Left lung (tissue), 10 donors: ENCODE data around the gene ADAMTS12. TPM values are rescaled to one million over a fixed set of nuclear protein-coding genes. Genes with fewer than 3 reads are reported as not detected.

Experiments
- ATAC-seq: fragments of 200-7000 bp; cut with Tn5 transposase; one replicate; pipeline ENCODE4 v1.9.1; 2020; ENCODE audit warnings: moderate library complexity
- DNase-seq, 4 donors: peaks; one replicate each; pipeline ENCODE4 v3.0.0-alpha.2; 2013 to 2020
- H3K27ac ChIP-seq, 2 donors: fragments of 200-600 bp; sonication (generic) in 1 of 2; one replicate each; pipeline versions ENCODE4 v1.5.0 to v1.8.0; 2020 to 2021
- H3K27me3 ChIP-seq, 2 donors: fragments of 200-600 bp; sonication (generic) in 1 of 2; one replicate each; pipeline versions ENCODE4 v1.5.0 to v1.8.0; 2020 to 2021
- H3K36me3 ChIP-seq, 2 donors: fragments of 200-600 bp; sonication (generic) in 1 of 2; one replicate each; pipeline versions ENCODE4 v1.5.0 to v1.8.0; 2020 to 2021
- H3K4me1 ChIP-seq, 2 donors: fragments of 200-600 bp; one replicate each; pipeline ENCODE4 v1.8.0; 2021
- H3K4me3 ChIP-seq, 2 donors: fragments of 200-600 bp; sonication (generic) in 1 of 2; one replicate each; pipeline versions ENCODE4 v1.5.0 to v1.8.0; 2020 to 2021; ENCODE audit warnings: mild to moderate bottlenecking in 1 of 2
- H3K9me3 ChIP-seq, 2 donors: fragments of 200-600 bp; sonication (generic) in 1 of 2; one replicate each; pipeline versions ENCODE4 v1.5.0 to v1.8.0; 2020 to 2021
- intact Hi-C, 2 donors: fragments of 100-400 bp; cut with DNase I; formaldehyde crosslinking; loops; one replicate each; pipeline versions ENCODE4 v1.11.2 to v1.14.2; 2022
- polyA plus RNA-seq, 6 donors: library from polyadenylated mRNA; unstranded; fragments of 120-200 nt; gene quantifications; one replicate each; pipeline ENCODE4 v1.2.1, GENCODE V29; 2013; ENCODE audit not compliant: insufficient read length in 6 of 6
- total RNA-seq, 2 donors: library from RNA; stranded (reverse); fragmentation: NEBNext Ultra II Directional; extraction: Animal tissue kit (Norgen Biotek cat#: 25700); gene quantifications; one replicate each; pipeline ENCODE4 v1.2.1, GENCODE V29; 2021
- TF ChIP-seq, protein P1 (sequence below), 2 donors: fragments of 200-600 bp; sonication (generic) in 1 of 2; IDR thresholded peaks; one replicate each; pipeline versions ENCODE4 v1.5.0 to v1.8.0; 2021; ENCODE audit warnings: antibody characterized with exemption in 2 of 2
- donor health status: DM: no; HTN: yes; CAD: no.
- donor health status: DM: no; HTN: no; CAD: no.

Gene ADAMTS12
- total and polyA plus RNA-seq, 8 donors = 11.6 to 59.1 (median 52.1) TPM

DNA sequence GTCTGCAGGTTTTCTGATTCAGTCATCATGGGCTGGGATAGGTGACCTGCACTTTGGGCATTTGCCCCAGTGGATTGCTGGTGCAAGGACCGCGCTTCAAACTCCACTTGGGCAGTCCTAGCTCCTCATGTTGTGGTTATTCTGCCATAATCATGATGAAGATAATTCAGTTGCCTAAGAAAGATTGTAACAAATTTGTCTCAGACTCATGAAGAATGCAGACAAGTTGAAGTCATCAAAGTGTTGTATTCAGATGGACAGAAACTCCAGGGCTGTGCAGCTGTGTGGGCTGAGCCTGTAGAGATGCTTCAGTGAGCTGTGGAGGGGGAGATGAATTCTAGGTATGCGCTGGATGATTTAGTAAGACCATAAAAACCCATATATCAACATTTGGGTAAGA lies 412.5 kb downstream of the ADAMTS12 start:
- no peak for DNase-seq
- no peak for ATAC-seq
- Histone ChIP-seq H3K36me3 (peaks cover 0 to 32% of the 10 kb centered on the region in 2 donors), H3K9me3 (no peaks in the 10 kb centered on the region), H3K27me3 (no peaks in the 10 kb centered on the region), H3K27ac (no peak overlapping the region), H3K4me1 (no peaks in the 10 kb centered on the region), H3K4me3 (no peak overlapping the region)
- TF ChIP-seq, protein P1, sequence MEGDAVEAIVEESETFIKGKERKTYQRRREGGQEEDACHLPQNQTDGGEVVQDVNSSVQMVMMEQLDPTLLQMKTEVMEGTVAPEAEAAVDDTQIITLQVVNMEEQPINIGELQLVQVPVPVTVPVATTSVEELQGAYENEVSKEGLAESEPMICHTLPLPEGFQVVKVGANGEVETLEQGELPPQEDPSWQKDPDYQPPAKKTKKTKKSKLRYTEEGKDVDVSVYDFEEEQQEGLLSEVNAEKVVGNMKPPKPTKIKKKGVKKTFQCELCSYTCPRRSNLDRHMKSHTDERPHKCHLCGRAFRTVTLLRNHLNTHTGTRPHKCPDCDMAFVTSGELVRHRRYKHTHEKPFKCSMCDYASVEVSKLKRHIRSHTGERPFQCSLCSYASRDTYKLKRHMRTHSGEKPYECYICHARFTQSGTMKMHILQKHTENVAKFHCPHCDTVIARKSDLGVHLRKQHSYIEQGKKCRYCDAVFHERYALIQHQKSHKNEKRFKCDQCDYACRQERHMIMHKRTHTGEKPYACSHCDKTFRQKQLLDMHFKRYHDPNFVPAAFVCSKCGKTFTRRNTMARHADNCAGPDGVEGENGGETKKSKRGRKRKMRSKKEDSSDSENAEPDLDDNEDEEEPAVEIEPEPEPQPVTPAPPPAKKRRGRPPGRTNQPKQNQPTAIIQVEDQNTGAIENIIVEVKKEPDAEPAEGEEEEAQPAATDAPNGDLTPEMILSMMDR (IDR thresholded peaks at IDR 0.05) = no peak
- intact Hi-C loops = loop anchor here in 1 of 2 donors (10.0 kb wide), 1 partner anchor 455 kb away; the partner anchor contains the start of gene RXFP3

DNA sequence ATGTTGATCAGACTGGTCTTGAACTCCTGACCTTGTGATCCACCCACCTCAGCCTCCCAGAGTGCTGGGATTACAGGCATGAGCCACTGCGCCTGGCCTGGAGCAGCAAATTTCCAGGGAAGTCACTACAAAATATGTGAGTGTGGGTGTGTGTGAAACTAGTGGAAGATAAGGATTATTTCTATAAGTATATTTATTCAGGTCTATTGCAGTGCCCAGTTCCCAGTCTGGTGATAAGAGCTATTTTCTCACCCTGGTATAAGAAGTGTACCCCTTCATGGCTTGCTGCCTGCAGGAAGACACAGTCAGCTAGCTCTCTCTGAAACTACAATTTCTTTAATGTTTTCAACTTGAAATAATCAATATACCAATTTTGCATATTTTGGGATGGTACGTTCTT lies 414.0 kb downstream of the ADAMTS12 start:
- DNase-seq = no peak
- TF ChIP-seq, protein P1 (IDR thresholded peaks at IDR 0.05) = no peak
- no peak for ATAC-seq
- Histone ChIP-seq H3K36me3 (peaks cover 0 to 45% of the 10 kb centered on the region in 2 donors), H3K4me1 (no peaks in the 10 kb centered on the region), H3K9me3 (no peaks in the 10 kb centered on the region), H3K4me3 (no peak overlapping the region), H3K27ac (no peak overlapping the region), H3K27me3 (no peaks in the 10 kb centered on the region)
- intact Hi-C loops = loop anchor here in 1 of 2 donors (10.0 kb wide), 1 partner anchor 457 kb away; the partner anchor contains the start of gene RXFP3

DNA sequence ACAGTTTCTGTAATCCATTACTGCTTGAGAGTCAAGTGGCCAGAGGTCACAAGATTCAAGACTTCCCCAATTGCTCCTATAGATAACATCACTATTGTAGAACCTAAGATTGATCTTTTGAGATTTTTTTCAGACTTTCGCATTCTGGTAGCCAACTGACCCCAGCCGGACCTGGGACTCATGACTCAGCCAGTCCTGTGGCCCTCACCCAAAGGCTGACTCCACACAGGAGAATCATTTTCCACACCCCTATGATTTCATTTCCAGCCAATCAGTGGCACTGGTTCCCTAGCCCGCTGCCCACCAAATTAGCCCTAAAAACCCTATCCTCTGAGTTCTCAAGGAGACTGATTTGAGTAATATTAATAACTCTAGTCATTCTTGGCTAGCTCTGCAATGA lies 414.8 kb downstream of the ADAMTS12 start:
- peaks cover 0 to 53% of the 10 kb centered on the region in 2 donors for H3K36me3 ChIP-seq
- TF ChIP-seq, protein P1 (IDR thresholded peaks at IDR 0.05) = no peak
- H3K9me3 ChIP-seq = no peaks in the 10 kb centered on the region
- no peak overlapping the region for H3K4me3 ChIP-seq
- ATAC-seq = no peak
- no peaks in the 10 kb centered on the region for H3K27me3 ChIP-seq
- no peak overlapping the region for H3K27ac ChIP-seq
- H3K4me1 ChIP-seq = no peaks in the 10 kb centered on the region
- no peak for DNase-seq
- intact Hi-C loops = loop anchor here in 1 of 2 donors (10.0 kb wide), 1 partner anchor 458 kb away; the partner anchor contains the start of gene RXFP3

DNA sequence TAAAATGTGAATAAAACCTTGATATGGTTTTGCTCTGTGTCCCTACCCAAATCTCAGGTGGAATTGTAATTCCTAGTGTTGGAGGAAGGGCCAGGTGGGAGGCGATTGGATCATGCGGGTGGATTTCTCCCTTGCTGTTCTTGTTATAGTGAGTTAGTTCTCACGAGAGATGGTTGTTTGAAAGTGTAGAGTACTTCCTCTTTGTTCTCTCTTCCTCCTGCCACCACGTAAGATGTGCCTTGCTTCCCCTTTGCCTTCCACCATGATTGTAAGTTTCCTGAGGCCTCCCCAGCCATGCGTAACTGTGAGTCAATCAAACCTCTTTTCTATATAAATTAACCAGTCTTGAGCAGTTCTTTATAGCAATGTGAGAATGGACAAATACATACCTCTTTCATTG lies 416.1 kb downstream of the ADAMTS12 start:
- intact Hi-C loops = loop anchor here in 1 of 2 donors (10.0 kb wide), 1 partner anchor 459 kb away; the partner anchor contains the start of gene RXFP3

DNA sequence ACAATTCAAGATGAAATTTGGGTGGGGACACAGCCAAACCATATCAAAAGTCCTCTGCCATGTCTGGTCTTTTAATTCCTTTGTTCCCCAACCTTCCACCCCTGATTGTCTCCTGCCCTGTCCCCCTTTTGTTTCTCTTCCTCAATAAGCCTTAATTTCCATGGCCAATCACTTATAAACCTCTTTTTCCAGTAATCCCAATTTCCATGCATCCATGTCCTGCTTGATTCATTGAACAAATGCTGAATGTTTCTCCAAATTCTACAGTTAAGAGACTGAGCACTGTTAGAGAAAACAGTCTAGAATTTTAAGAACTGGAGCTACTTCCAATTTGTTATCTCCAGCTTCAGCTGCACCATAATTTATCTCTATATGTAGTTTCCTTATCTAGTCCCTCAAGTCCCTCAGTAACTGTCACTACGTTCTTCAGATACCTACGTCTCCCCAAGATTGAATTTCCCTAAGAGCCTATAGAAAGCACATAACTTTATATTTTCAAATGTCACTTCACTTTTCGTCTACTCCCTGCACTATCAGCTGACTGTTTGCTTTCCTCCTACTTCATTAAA lies 416.8 kb downstream of the ADAMTS12 start:
- Histone ChIP-seq H3K9me3 (no peaks in the 10 kb centered on the region), H3K27ac (no peak overlapping the region), H3K27me3 (no peaks in the 10 kb centered on the region), H3K36me3 (peaks cover 0 to 70% of the 10 kb centered on the region in 2 donors), H3K4me3 (no peak overlapping the region), H3K4me1 (no peaks in the 10 kb centered on the region)
- intact Hi-C loops = loop anchor here in 1 of 2 donors (10.0 kb wide), 1 partner anchor 460 kb away; the partner anchor contains the start of gene RXFP3
- TF ChIP-seq, protein P1 (IDR thresholded peaks at IDR 0.05) = no peak
- ATAC-seq = no peak
- no peak for DNase-seq

More for the DNA sequence above, 416.1 kb downstream of the ADAMTS12 start:
- H3K4me1 ChIP-seq = no peaks in the 10 kb centered on the region
- no peak overlapping the region for H3K27ac ChIP-seq
- DNase-seq (no peak), ATAC-seq (no peak)
- no peaks in the 10 kb centered on the region for H3K27me3 ChIP-seq
- H3K9me3 ChIP-seq = no peaks in the 10 kb centered on the region
- TF ChIP-seq, protein P1 (IDR thresholded peaks at IDR 0.05) = no peak
- peaks cover 0 to 64% of the 10 kb centered on the region in 2 donors for H3K36me3 ChIP-seq
- H3K4me3 ChIP-seq = no peak overlapping the region
